ENCODE measurements around the gene HMX2.

- TF ChIP-seq POLR2AphosphoS5 (IDR thresholded peaks at IDR 0.05; ENCODE audit: low read depth, low read length) (no peak), POLR2A (IDR thresholded peaks at IDR 0.05; ENCODE audit: low read depth, low read length) (no peak), TAF1 (IDR thresholded peaks at IDR 0.05; ENCODE audit: low read depth, low read length) (no peak)
Measured at GRCh38 chr10:123103944-123104343, 44.0 kb upstream of the HMX2 start.
